Stimulated activated CD4-positive, alpha-beta T cell treated with anti-CD3 and anti-CD28 coated beads, TNF-alpha, amount 100 ng/mL, for 24 hours (primary cell): Measurements from ENCODE around the gene COP1.

Experiments used
- DNase-seq, 3 experiments: peaks; one replicate each; pipeline ENCODE4 v3.0.0-alpha.2; 2020; ENCODE audit warnings: low read depth in 3 of 3

Gene COP1

DNA sequence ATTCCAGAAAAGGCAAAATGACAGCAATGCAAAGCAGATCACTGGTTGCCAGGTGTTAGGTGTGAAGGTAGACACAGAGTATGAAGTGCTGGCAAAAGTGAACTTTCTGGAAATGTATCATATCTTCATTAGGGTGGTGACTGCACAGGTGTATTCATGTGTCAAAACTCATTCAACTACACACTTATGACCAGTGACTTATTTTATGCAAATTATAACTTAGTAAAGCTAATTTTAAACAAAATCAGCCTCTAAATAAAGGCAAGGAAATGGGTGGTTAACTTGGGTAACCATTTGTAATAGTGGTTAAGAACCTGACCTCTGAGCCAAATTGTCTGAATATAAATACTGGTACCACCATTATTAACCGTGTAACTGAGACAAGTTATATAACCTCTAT lies 7.4 kb downstream of the COP1 start:
- DNase-seq, result no peak

DNA sequence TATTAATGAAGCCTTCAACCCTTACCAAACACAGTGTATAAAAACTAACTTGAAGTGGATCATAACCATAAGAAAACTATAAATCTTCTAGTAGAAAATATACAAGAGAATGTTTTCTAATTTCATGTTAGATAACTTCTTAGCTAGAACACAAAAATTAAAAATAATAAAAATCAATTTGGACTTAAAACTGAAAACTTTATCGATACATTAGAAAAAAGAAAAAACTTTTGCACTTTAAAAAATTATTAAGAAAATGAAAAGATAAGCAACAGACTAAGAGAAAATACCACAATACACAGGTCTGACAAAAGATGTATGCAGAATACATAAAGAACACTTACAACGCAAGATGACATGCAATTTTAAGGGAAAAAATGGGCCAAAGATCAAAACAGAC lies 8.7 kb downstream of the COP1 start:
- DNase-seq, result no peak

DNA sequence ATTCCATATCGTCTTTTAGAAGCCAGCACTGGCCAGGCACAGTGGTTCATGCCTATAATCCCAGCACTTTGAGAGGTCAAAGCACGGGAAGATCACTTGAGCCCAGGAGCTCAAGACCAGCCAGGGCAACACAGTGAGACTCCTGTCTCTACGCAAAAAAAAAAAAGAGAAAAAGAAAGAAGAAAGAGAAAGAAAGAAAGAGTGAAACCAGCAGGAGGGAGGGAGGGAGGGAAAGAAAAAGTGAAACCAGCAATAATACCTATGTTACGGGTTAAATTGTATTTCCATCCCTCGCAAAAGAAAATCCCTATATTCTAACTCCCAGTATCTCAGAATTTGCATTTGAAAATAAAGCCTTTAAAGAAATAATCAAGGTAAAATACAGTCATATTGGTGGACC lies 10.4 kb downstream of the COP1 start:
- DNase-seq, result no peak

DNA sequence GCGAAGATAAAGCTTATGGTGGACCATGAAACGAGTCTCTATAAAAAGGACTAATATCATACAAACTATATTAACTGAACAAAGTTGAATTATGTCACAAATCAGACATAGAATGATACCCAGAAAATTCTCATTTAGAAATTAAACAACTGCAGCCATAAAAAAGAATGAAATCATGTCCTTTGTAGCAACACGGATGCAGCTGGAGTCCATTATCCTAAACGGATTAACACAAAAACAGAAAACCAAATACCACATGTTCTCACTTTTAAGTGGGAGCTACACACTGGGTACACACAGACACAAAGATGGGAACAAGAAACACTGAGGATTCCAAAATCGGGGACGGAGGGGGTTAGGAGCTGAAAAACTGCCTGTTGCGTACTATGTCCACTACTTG lies 11.5 kb downstream of the COP1 start:
- DNase-seq, result no peak

DNA sequence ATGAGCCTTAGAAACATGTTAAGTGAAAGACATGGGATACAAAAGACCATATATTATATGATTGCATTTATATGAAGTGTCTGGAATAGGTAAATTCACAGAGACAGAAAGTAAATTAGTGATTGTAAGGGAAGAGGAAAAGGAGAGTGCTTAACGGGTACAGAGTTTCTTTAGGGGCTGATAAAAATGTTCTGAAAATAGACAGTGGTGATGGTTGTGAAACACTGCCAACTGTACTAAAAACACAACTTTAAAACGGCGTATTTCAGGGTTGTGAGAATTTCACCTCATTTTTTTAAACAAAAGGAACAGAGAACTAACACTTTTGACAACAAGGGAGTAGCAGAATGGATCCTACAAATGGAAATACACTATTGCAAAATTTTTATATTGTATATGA lies 13.4 kb downstream of the COP1 start:
- no peak for DNase-seq

DNA sequence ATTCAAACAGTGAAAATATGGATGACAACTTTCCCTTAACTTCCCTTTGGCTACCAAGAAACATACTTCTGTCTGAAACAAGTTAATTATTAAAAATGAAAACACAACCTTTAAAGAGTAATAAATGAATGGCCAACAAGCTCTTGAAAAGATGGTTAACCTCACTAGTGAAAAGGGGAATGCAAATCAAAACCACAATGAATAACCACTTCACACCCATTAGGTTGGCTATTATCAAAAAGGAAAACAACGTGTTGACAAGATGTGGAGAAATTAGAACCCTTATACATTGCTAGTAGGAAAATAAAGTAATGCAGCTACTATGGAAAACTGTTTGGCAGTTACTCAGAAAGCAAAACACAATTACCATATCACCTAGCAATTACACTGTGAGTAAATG lies 14.1 kb downstream of the COP1 start:
- no peak for DNase-seq

DNA sequence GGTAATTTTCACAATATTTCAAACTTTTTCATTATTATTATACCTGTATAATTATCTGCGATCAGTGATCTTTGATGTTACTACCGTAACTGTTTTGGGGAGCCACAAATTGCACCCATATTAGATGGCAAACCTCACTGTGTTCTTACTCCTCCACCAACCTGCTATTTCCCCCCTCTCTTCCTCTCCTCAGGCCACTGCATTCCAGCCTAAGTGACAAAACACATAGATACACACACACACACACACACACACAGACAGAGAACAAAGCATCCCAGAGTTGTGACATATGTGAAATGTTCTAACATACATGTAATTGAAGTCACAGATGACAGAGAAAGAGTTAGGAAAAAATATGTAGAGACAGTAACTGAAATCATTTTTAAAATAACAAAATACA lies 18.5 kb downstream of the COP1 start:
- no peak for DNase-seq

DNA sequence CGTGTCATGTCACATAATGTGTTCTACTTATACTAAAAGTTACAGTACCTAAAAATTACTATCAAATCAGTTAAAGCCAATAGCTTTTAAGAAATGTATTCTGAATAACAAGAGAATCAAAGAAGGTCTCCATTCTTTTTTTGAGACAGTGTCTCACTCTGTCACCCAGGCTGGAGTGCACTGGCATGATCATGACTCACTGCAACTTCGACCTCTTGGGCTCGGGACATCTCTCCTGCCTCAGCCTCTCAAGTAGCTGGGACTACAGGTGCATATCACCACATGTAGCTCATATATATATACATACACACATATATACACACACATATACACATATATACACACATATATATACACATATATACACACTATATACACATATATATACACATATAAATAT lies 20.1 kb downstream of the COP1 start:
- DNase-seq, result no peak

DNA sequence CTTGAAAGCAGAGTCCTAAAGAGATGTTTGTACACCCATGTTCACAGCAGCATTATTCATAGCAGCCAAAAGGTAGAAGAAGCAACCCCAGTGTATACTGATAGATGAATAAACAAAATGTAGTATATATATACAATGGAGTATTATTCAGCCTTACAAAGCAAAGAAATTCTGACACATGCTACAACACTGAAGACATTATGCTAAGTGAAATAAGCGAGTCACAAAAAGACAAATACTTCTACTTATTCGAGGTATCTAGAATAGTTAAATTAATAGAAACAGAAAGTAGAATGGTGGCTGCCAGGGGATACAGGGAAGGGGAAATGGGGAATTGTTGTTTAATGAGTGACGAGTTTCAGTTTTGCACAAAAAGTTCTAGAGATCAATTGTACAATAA lies 23.5 kb downstream of the COP1 start:
- no peak for DNase-seq

DNA sequence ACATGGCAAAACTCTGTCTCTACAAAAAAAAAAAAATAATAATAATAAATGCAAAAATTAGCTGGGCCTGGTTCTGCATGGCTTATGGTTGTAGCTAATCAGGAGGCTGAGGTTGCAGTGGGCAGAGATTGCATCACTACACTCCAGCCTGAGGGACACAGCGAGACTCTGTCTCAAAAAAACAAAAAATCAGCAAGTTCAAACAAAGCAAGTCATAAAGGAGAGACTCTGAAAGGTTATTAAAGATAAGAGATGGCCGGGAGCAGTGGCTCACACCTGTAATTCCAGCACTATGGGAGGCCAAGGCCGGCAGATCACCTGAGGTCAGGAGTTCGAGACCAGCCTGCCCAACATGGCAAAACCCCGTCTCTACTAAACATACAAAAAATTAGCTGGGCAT lies 28.8 kb downstream of the COP1 start:
- DNase-seq, result no peak

DNA sequence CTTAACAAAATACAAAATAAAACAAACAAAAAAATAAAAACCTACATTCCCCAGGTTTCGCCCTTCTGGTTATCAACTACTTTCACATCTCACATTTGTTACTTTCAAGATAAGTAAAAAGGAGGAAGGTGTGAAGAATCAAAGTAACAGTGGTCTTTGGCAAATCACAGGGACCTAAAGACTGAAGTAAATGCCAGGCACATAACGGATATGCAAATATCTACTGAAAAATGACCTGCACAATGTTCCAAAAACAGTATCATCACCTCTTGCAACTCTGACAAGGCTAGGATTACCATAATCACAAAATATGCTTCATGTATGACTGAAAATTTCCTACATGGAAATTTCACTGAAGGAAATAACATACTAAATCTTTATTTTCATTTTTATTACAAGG lies 29.3 kb downstream of the COP1 start:
- DNase-seq, result no peak

DNA sequence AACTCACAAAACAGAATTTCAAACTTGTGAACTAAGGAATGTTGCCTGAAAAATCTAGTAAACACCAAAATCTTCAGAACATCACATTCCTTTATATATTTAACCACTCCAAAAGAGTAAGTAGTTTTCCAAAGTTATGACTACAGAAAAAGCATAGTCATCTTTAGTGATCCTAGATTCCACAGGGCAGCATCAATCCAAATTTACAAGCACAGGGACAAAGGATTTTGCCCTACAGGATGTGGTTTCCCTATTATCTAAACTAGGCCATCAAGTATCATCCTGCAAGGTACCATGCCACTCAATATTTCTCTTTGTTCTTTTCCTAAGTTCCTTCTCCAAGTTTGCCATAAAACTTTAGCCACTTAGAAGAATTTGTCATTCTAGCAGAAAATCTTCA lies 33.0 kb downstream of the COP1 start:
- no peak for DNase-seq

DNA sequence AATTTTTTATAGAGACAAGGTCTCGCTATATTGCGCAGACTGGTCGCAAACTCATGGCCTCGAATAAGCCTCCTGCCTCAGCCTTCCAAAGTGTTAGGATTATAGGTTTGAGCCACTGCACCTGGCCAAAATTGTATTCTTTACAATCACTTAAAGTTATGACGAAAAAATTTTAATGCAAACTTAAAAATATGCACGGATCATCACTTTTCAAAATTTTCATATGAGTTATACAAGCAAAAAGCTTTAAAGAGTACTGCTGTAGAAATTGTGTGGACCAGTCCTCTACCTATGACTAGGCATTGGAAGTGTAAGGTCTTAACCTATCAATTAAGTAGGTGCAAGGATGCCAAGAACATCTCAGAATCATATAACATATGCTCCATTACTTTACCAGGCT lies 34.9 kb downstream of the COP1 start:
- DNase-seq, result no peak

DNA sequence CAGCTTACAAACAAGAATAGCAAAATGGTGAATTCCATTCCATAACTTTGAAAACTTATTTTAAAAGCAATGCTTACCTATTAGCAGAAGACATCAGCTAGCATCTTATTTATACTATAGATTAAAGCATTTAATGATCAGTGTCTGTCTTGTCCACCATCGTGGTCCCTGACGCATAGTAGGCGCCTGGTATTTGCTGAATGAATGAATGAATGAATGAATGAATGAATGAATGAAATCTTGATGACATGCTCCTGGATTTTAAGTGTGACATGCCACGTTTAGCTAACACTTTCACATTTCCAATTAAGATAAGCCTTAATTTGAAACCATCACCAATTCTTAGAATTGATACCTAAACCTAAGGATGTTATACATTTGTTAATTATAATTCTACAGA lies 39.9 kb downstream of the COP1 start:
- DNase-seq, result no peak

DNA sequence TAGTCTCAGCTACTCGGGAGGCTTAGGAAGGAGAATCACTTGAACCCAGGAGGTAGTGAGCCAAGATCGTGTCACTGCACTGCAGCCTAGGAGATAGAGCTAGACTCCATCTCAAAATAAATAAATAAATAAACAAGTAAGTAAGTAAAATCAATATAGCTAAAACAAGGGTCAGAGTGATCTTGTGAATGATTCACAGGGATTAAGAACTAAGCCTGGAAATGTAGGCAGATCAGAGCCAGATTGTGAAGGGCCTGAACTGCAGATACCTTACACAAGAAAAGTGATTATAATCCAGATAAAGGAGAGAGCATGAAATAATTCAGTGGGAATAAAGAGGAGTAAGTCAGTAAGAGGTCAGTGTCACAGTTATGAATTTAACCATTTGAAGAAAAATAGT lies 41.5 kb downstream of the COP1 start:
- DNase-seq, result no peak

DNA sequence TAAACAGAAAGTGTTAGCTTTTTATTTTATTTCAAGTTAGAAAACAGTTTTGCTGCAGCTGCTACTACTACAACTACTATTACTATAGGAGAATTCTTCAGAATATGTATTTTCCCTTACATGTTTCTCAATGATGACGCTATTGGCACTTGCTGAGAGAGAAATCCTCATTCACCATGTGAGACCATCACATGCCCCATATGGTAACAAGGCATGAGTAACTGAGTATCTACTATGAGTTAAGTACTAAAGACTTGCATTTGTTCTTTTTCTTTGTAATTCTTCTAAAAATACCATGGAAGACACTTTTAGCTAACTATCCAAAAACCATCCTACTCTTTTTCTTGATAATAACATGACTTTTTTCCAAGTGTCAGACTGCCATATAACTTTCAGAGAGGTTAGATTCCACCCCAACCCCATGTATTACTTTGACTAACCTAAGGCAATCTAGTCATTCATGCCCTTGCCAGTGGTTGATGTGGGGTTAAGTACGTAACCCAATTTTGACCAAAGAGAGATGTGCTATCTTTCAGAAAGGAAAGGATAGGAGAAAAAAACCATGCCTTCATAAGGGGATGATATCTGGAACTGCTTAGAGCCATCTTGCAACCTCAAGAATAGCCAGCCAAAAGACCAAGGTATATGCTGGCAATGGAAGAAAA lies 42.9 kb downstream of the COP1 start:
- DNase-seq, result no peak

DNA sequence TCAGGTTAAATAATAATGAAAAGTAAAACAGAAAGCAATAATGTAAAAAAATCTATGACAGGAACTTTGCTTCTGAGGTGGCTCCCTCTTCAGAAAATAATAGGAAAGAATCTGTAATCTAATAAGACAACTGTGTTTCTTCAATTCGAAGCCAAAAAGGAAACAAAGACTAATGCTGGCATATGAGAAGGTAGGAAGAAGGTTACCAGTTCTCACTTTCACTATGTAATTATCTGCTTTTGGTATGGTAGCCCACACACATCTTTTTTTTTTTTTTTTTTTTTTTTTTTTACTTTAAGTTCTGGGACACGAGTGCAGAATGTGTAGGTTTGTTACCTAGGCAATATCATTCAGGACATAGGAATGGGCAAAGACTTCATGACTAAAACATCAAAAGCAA lies 47.1 kb downstream of the COP1 start:
- no peak for DNase-seq

DNA sequence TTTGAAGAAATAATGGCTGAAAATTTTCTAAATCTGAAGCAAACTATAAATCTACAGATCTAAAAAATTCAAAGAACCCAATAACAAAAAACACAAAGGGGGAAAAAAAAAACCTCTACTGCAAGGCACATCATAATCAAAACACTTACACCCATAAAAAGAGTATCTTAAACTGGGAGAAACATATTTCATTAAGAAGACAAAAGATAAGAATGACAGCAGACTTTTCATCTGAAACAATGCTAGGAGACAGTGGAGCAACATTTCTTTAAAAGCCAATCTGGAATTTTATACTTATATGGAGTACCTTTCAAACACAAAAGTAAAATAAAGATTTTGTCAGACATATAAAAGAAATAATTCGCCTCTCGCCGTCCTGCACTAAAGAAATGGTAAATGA lies 49.1 kb downstream of the COP1 start:
- DNase-seq, result no peak

DNA sequence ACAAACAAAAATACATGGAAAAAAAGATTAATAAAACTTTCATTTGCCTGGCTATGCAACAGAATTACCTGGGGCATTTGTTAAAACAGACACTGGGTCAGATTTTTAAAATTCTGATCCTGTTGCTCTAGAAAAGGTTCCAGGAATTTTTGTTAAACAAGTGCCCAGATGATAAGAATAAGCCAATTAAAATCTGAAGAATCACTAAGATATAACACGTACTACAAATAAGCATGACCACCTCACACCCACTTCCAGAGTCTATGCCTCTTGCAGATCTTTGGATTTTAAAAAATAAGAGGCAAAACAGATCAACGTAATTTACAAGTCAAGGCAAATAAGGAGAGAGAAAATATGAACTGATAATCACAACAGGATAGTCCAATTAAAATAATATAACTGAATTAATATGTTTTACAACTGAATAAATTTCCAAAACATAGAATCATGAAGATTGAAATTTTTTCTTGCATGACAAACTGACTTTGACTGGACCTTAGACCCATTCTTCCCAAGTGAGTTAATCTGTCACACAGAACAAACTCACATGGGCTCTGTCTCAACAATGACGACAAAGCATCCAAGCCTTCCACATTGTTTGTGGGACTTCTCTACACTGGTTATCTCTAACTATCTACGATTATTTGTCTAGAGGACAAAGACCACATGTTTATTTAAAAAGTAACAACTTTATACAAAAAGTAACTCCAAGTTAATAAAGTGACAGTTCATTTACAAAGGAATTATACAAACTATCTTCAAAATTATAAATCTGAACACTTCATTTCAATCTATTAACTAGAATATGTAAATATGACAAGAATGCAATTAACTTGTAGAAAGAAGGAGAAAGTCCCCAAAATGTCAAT lies 56.9 kb downstream of the COP1 start:
- DNase-seq, result no peak

DNA sequence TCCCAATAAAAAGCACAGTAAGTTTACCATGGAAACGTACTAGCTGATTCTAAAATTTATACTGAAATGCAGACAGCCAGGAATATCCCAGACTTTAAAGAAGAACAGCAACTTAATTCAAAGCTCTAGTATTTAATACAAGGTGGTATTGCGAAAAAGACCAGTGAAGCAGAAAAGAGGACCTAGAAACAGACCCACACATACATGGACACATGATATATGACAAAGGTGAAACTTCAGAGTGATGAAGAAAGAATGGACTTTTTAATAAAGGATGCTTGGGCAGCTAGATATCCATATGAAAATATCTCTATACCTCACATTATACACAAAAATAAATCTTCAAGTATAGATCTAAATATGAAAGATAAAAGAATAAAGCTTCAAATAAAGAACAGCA lies 62.6 kb downstream of the COP1 start:
- DNase-seq, result no peak

DNA sequence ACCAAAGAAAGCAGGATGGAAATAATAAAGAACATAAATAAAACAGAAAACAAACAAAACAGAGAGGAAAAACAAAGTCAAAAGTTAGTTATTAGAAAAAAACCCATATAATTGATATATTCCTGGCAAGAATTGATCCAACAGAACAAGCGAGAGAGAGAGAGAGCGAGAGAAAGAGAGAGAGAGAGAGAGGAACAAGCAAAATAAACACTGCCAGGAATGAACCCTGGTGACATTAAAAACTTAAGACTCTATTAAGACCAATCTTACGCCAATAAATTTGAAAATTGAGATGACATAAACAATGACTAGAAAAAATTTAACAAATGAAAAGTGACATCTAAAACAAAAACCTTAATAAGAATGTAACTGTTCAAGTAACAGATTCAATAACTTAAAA lies 64.1 kb downstream of the COP1 start:
- DNase-seq, result no peak

DNA sequence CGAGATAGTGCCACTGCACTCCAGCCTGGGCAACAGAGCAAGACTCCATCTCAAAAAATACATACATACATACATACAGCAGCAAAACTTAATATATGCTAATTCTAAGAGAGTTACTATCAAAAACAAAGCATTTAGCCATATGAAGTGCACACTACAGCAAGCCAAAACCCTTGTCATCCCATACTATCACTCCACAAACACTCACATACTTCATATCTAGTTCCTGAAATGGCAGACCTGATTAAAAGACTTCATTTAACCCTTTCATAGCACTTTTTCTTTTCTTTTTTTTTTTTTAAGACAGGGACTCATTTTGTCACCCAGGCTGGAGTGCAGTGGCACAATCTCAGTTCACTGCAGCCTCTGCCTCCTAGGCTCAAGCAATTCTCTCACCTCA lies 65.6 kb downstream of the COP1 start:
- no peak for DNase-seq

DNA sequence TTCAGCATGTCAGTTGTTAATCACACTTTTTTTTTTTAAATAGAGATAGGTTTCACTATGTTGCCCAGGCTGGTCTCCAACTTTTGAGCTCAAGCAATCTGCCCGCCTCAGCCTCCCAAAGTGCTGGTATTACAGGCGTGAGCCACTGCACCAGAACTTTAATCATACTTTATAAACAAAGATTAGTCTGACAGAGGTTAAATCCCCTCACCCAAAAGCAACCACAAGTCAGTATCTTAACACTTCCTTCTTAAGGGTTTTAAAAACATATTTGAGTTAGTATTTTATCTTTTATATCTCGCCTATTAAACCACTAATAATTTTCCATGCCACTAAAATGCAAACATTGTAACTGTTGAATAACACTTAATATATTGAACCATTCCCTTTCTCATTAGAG lies 70.2 kb downstream of the COP1 start:
- no peak for DNase-seq

DNA sequence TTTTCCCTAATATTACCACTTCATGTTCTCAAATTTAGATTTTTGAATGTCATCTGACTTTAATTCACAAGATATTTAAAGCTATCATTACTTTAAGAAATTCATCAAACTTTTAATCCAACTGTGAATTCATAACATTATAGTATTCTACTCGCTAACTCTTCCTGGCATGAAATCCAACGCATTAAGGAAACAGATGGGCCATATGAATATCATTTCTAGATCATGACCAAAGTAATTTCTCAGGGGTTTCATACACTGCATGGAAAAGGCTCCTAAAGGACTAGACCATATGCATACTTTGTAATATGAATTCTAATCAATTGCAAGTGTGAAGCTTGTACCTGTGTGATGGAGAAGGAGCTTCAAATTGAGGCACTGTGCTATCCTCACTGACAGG lies 72.4 kb downstream of the COP1 start:
- DNase-seq, result no peak
